GM12873 (cell line): ENCODE data around the gene CLIC4.

Source experiments
- TF ChIP-seq, protein P1 (sequence below): IDR thresholded peaks from 2 replicates; pipeline ENCODE4 v1.5.1; 2012; ENCODE audit warnings: low read depth, mild to moderate bottlenecking, moderate library complexity, low read length, control low read depth; ENCODE audit not compliant: insufficient read depth; ENCODE audit errors: missing control alignments

Gene CLIC4

DNA sequence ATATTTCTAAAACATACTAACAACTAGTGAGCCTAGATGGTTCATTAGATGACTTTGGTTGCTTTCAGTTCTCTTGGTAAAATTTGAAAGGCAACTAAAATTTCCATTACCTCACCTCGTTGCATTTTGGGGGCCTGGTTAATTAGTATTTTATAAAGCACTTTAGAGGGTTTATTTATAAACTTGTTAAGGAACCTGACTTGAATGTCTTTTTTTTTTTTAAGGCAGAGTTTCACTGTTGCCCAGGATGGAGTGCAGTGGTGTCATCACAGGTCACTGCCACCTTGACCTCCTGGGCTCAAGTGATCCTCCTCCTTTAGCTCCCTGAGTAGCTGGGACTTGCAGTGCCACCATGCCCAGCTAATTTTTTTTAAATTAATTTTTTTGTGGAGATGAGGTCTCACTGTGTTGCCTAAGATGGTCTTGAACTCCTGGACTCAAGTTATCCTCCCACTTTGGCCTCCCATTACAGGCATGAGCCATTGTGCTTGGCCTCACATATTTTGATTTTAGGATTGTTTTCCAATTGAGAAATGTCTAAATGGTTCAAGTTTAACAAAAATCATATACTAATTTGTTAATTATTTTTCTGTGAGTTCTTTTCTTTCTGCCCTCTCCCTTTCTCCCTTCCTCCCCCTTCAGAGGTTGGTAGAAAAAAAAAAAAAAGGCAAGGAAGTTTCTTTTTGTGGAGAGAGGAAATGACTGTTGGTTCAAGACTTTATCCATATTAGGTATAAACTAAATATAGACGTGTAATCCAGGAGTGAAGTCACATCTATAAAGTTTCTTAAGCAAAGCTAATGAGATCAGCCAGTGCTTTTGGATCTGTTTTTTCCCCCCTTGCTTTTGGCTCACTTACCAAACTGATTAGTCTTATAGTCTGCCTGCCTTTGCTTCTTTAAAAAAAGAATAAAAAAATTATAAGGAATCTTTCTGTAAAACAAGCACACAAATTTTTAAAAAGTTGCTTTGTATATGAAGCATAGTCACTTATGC, 24.7 kb downstream of the CLIC4 start:
- TF ChIP-seq, protein P1, sequence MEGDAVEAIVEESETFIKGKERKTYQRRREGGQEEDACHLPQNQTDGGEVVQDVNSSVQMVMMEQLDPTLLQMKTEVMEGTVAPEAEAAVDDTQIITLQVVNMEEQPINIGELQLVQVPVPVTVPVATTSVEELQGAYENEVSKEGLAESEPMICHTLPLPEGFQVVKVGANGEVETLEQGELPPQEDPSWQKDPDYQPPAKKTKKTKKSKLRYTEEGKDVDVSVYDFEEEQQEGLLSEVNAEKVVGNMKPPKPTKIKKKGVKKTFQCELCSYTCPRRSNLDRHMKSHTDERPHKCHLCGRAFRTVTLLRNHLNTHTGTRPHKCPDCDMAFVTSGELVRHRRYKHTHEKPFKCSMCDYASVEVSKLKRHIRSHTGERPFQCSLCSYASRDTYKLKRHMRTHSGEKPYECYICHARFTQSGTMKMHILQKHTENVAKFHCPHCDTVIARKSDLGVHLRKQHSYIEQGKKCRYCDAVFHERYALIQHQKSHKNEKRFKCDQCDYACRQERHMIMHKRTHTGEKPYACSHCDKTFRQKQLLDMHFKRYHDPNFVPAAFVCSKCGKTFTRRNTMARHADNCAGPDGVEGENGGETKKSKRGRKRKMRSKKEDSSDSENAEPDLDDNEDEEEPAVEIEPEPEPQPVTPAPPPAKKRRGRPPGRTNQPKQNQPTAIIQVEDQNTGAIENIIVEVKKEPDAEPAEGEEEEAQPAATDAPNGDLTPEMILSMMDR: no peak

DNA sequence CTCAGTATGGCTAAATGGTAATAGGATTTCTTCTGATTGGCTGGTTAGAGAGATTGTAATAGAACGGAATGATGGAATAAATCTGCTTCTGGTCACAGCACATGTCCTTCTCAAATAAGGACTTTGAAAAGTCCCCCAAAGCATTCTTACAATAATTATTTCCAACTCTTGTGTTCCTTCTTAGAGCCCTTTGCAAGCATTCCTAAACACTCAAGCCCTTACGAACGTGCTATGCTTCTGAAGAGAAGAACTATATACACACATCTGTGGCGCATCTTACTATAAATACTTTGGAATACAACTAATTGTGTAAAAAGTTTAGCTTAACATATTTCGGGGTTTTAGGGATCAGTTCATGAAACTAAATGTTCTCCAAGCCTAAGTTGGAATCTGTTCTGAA, 25.6 kb downstream of the CLIC4 start:
- TF ChIP-seq, protein P1: no peak

DNA sequence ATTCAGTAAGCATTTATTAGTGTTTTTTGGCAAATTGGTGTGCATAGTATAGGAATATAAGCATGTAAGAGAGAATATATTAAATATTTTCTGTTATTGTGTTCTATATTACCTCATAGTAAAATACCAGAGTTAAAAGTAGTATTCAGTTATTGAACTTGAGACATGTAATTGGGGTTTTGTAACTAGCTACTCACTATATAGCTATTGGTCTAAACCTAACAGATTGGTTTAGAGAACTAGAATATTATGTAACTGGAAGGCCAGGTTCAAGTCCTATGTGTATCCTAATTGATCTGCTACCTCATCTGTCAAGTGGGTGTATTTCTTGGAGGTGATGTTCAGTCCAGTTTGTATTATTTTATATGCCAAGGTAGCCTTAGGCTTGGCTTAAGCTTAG, 26.3 kb downstream of the CLIC4 start:
- TF ChIP-seq, protein P1: no peak

DNA sequence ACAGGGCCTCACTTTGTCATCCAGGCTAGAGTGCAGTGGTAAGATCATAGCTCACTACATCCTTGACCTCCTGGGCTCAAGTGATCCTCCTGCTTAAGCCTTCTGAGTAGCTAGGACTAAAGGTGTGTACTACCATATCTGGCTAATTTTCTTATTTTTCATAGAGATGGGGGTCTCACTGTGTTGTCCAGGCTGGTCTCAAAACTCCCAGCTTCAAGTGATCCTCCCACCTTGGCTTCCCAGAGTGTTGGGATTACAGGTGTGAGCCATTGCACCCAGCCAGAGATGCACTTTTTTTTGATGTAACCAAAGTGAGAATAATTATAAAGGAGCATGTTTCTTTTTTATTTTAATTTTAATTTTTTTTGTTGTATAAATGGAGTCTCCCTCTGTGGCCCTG, 28.4 kb downstream of the CLIC4 start:
- TF ChIP-seq, protein P1: no peak

DNA sequence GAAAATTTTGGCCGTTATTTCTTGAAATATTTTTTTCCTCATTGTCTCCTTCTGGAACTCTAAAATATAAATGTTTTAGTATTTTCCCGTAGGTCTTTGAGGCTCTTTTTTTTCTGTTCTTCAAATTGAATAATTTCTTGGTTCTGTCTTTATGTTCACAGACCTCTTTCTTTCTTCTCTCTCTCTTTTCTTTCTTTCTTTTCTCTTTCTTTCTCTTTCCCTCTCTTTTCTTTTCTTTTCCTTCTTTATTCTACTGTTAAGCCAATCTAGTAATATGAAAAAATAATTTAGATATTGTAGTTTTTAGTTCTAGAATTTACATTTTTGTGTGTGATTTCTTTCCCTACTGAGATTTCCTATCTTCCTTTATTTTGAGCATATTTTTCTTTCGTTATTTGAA, 30.1 kb downstream of the CLIC4 start:
- TF ChIP-seq, protein P1: no peak

DNA sequence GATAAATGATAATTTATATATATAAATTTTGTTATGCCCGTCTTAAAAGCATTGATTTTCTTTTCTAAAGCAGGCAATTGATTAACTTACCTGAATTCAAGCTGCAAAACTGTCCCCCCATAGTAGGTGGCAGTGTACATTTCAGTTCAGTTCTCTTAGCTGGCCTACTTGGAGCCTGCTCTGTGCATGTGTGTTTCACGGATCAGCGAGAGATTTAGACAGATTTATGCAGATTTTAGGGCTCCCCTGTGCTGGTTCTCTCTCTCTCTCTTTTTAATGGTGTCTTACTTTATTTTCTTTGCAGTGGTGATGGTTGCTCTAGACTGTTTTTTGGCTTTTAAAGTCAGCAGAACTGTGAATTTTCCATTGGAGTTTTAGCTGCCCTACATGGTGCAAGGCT, 30.7 kb downstream of the CLIC4 start:
- TF ChIP-seq, protein P1: no peak

DNA sequence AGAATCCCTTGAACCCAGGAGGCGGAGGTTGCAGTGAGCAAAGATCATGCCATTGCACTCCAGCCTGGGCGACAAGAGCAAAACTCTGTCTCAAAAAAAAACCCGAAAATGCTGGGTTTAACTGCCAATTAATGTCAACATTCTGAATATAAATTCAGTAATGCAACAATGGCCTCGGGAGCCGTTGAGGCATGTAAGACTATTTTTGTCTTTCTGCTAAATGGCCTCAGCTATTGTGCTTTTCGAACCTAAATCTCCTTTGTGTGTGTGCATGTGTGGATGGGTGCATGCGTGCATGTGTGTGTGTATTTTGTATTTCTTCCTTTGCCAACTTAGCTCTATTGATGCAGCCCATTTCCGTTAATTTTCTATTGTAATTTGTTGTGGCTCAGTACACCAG, 31.6 kb downstream of the CLIC4 start:
- TF ChIP-seq, protein P1: no peak
